Thyroid gland (tissue), 4 donors: ENCODE results near the gene HSF5.

Experiments used
- POLR2A ChIP-seq, 2 donors: fragments of 450-650 bp; IDR thresholded peaks; one replicate each; pipeline ENCODE4 v1.6.1; 2017; ENCODE audit warnings: antibody characterized with exemption in 2 of 2, mild to moderate bottlenecking in 2 of 2, moderate library complexity in 1 of 2
- TF ChIP-seq, protein P1 (sequence below), 6 experiments: fragments of 200-600 bp in 3 of 6; fragments of 450-650 bp in 3 of 6; sonication (generic) in 3 of 6; IDR thresholded peaks; one replicate each; pipeline ENCODE4 v1.5.1; 2016 to 2019; ENCODE audit warnings: antibody characterized with exemption in 6 of 6, mild to moderate bottlenecking in 2 of 6, inconsistent platforms in 1 of 6, moderate library complexity in 1 of 6

- TF ChIP-seq, protein P1, sequence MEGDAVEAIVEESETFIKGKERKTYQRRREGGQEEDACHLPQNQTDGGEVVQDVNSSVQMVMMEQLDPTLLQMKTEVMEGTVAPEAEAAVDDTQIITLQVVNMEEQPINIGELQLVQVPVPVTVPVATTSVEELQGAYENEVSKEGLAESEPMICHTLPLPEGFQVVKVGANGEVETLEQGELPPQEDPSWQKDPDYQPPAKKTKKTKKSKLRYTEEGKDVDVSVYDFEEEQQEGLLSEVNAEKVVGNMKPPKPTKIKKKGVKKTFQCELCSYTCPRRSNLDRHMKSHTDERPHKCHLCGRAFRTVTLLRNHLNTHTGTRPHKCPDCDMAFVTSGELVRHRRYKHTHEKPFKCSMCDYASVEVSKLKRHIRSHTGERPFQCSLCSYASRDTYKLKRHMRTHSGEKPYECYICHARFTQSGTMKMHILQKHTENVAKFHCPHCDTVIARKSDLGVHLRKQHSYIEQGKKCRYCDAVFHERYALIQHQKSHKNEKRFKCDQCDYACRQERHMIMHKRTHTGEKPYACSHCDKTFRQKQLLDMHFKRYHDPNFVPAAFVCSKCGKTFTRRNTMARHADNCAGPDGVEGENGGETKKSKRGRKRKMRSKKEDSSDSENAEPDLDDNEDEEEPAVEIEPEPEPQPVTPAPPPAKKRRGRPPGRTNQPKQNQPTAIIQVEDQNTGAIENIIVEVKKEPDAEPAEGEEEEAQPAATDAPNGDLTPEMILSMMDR (IDR thresholded peaks at IDR 0.05): no peak
- TF ChIP-seq POLR2A (IDR thresholded peaks at IDR 0.05): no peak
Measured at GRCh38 chr17:58416396-58416795, 71.8 kb downstream of the HSF5 start.
